IMR-90 (cell line): ENCODE data around the gene AQP12B. TPM values are rescaled to one million over a fixed set of nuclear protein-coding genes. Genes with fewer than 3 reads are reported as not detected.

Source experiments
- ATAC-seq: fragments of 200-7000 bp; cut with Tn5 transposase; 2 replicates; pipeline ENCODE4 v1.9.1; 2020; ENCODE audit warnings: low read depth, mild to moderate bottlenecking, moderate library complexity
- BruUV-seq: library from RNA; stranded (reverse); fragments of 400-500 nt; replicated peaks from 2 replicates; lab custom pipeline; 2021; lab: Mats Ljungman, UMichigan
- CTCF ChIA-PET: fragments of 300-600 bp; formaldehyde crosslinking; extraction: SDS; loops from one replicate; lab custom pipeline; 2021; ENCODE audit warnings: antibody characterized with exemption; lab: Yijun Ruan, JAX
- POLR2A ChIA-PET: fragments of 300-600 bp; sonication (Branson Sonifier 250); formaldehyde crosslinking; loops from one replicate; lab custom pipeline; 2022; ENCODE audit warnings: antibody characterized with exemption; ENCODE audit not compliant: unreplicated experiment; lab: Charles Lee
- DNase-seq: peaks from one replicate; pipeline ENCODE4 v3.0.0; 2013
- H2AFZ ChIP-seq: replicated peaks from 2 replicates; pipeline ENCODE3; 2013; ENCODE audit warnings: low read length, mild to moderate bottlenecking; ENCODE audit not compliant: poor library complexity
- H2AK5ac ChIP-seq: 2 replicates; pipeline ENCODE4 v1.6.1; 2013; ENCODE audit warnings: low read depth, low read length, inconsistent platforms
- H2AK9ac ChIP-seq: replicated peaks from 2 replicates; pipeline ENCODE3; 2013; ENCODE audit warnings: mild to moderate bottlenecking, low read depth, low read length, moderate library complexity; ENCODE audit not compliant: poor library complexity
- H2BK120ac ChIP-seq: 2 replicates; pipeline ENCODE4 v1.6.1; 2013; ENCODE audit warnings: low read depth, low read length, inconsistent platforms
- H2BK15ac ChIP-seq: 3 replicates; pipeline ENCODE4 v1.6.1; 2013; ENCODE audit warnings: low read depth, low read length, inconsistent platforms
- H2BK20ac ChIP-seq: 2 replicates; pipeline ENCODE4 v1.6.1; 2013; ENCODE audit warnings: low read depth, mild to moderate bottlenecking, inconsistent platforms, low read length, moderate library complexity
- H2BK5ac ChIP-seq: 2 replicates; pipeline ENCODE4 v1.6.1; 2013; ENCODE audit warnings: mild to moderate bottlenecking, low read depth, low read length, inconsistent platforms; ENCODE audit not compliant: poor library complexity, severe bottlenecking
- H3K14ac ChIP-seq: replicated peaks from 2 replicates; pipeline ENCODE4 v1.6.1; 2013; ENCODE audit warnings: low read depth, low read length, inconsistent platforms
- H3K18ac ChIP-seq: 2 replicates; pipeline ENCODE4 v1.6.1; 2013; ENCODE audit warnings: low read depth, low read length, control low read depth
- H3K23ac ChIP-seq: 2 replicates; pipeline ENCODE4 v1.6.1; 2013; ENCODE audit warnings: low read depth, low read length, inconsistent platforms
- H3K27ac ChIP-seq: 2 replicates; pipeline ENCODE4 v1.5.1; 2013; ENCODE audit warnings: mild to moderate bottlenecking, control low read depth, low read length; ENCODE audit not compliant: insufficient read depth
- H3K27me3 ChIP-seq: 2 replicates; pipeline ENCODE4 v1.6.1; 2013; ENCODE audit warnings: low read length; ENCODE audit not compliant: control insufficient read depth, insufficient read depth
- H3K36me3 ChIP-seq: 2 replicates; pipeline ENCODE4 v1.6.1; 2013; ENCODE audit warnings: low read length, mixed read lengths; ENCODE audit not compliant: control insufficient read depth, insufficient read depth
- H3K4ac ChIP-seq: 2 replicates; pipeline ENCODE4 v1.6.1; 2013; ENCODE audit warnings: low read depth, low read length, inconsistent platforms
- H3K4me1 ChIP-seq: 2 replicates; pipeline ENCODE4 v1.6.1; 2013; ENCODE audit warnings: low read length, mixed read lengths; ENCODE audit not compliant: control insufficient read depth, insufficient read depth
- H3K4me2 ChIP-seq: 2 replicates; pipeline ENCODE4 v1.6.1; 2013; ENCODE audit warnings: low read depth, mild to moderate bottlenecking, control low read depth, low read length, moderate library complexity
- H3K4me3 ChIP-seq: 2 replicates; pipeline ENCODE4 v1.5.1; 2013; ENCODE audit warnings: low read depth, mild to moderate bottlenecking, control low read depth, low read length, moderate library complexity; ENCODE audit not compliant: insufficient read depth
- H3K56ac ChIP-seq: 2 replicates; pipeline ENCODE4 v1.6.1; 2013; ENCODE audit warnings: low read length, inconsistent platforms; ENCODE audit not compliant: insufficient read depth; ENCODE audit errors: extremely low read depth
- H3K79me1 ChIP-seq, 2 experiments: 2 replicates each; pipeline ENCODE4 v1.6.1; 2013; ENCODE audit warnings: low read length in 2 of 2, inconsistent platforms in 1 of 2, low read depth in 1 of 2
- H3K9ac ChIP-seq: 2 replicates; pipeline ENCODE4 v1.6.1; 2013; ENCODE audit warnings: low read depth, low read length, control low read depth
- H3K9me1 ChIP-seq: 2 replicates; pipeline ENCODE4 v1.6.1; 2013; ENCODE audit warnings: low read length, inconsistent platforms; ENCODE audit not compliant: insufficient read depth
- H3K9me3 ChIP-seq: 2 replicates; pipeline ENCODE4 v1.6.1; 2013; ENCODE audit warnings: low read length; ENCODE audit not compliant: control insufficient read depth, insufficient read depth
- H4K20me1 ChIP-seq: 2 replicates; pipeline ENCODE4 v1.6.1; 2013; ENCODE audit warnings: low read length, inconsistent platforms; ENCODE audit not compliant: insufficient read depth
- H4K5ac ChIP-seq: 2 replicates; pipeline ENCODE4 v1.6.1; 2013; ENCODE audit warnings: mild to moderate bottlenecking, low read depth, low read length, control low read depth
- H4K8ac ChIP-seq, 2 experiments: 2 replicates each; pipeline ENCODE4 v1.6.1; 2013; ENCODE audit warnings: low read depth in 2 of 2, low read length in 2 of 2, control low read depth in 1 of 2, inconsistent platforms in 1 of 2
- H4K91ac ChIP-seq: 2 replicates; pipeline ENCODE4 v1.6.1; 2013; ENCODE audit warnings: low read depth, low read length, inconsistent platforms; ENCODE audit not compliant: insufficient read depth
- BHLHE40 ChIP-seq: fragments of 150-350 bp; IDR thresholded peaks from 2 replicates; pipeline ENCODE4 v1.6.1; 2016; ENCODE audit warnings: mild to moderate bottlenecking, low read depth, low read length
- MAFK ChIP-seq: IDR thresholded peaks from 2 replicates; pipeline ENCODE4 v1.6.1; 2012; ENCODE audit warnings: low read depth, low read length, improper control_type of control experiment
- MXI1 ChIP-seq: IDR thresholded peaks from 2 replicates; pipeline ENCODE4 v1.6.1; 2012; ENCODE audit warnings: low read depth, mild to moderate bottlenecking, low read length, moderate library complexity, borderline replicate concordance
- RCOR1 ChIP-seq: IDR thresholded peaks from 2 replicates; pipeline ENCODE4 v1.6.1; 2012; ENCODE audit warnings: mild to moderate bottlenecking, low read length, improper control_type of control experiment; ENCODE audit not compliant: insufficient replicate concordance
- RFX5 ChIP-seq: IDR thresholded peaks from 2 replicates; pipeline ENCODE4 v1.8.0; 2012; ENCODE audit warnings: low read depth, mild to moderate bottlenecking, low read length, moderate library complexity
- WGBS, 2 experiments: methylation state at CpG; one replicate each; pipeline versions ENCODE4 v1.1.5 to v1.1.7; 2013; ENCODE audit warnings: missing lambda C conversion rate in 2 of 2; ENCODE audit not compliant: insufficient read length in 1 of 2; ENCODE audit errors: extremely low coverage in 2 of 2; 5-methylcytosine and 5-hydroxymethylcytosine counted together
- dilution Hi-C: fragments of 300-500 bp; cut with HindIII; formaldehyde crosslinking; loops from one replicate; pipeline ENCODE4 v1.14.3; 2018; ENCODE audit warnings: low sequenced_read_pairs; ENCODE audit not compliant: unreplicated experiment
- in situ Hi-C: fragments of 300-500 bp; cut with MboI; formaldehyde crosslinking; loops from 3 replicates; pipeline ENCODE4 v1.14.3; 2019; ENCODE audit warnings: low sequenced_read_pairs, inconsistent platforms, mixed read lengths
- intact Hi-C: fragments of 100-400 bp; cut with micrococcal nuclease; formaldehyde crosslinking; loops from 2 replicates; pipeline ENCODE4 v1.10.0; 2022
- polyA plus RNA-seq, 3 experiments: library from polyadenylated mRNA; depleted of rRNA; stranded (reverse); fragments of >200 nt; gene quantifications; 2 replicates each; pipeline ENCODE4 v1.2.3, GENCODE V29; 2012; ENCODE audit warnings: low replicate concordance in 1 of 3
- total RNA-seq: library from RNA; depleted of rRNA; stranded (reverse); fragments of >200 nt; gene quantifications from 2 replicates; pipeline ENCODE4 v1.2.3, GENCODE V29; 2012
- TF ChIP-seq, protein P1 (sequence below): fragments of 150-350 bp; IDR thresholded peaks from 2 replicates; pipeline ENCODE4 v1.6.1; 2016; ENCODE audit warnings: low read depth, mild to moderate bottlenecking, low read length, moderate library complexity, borderline replicate concordance
- TF ChIP-seq, protein P2 (sequence below): fragments of 150-350 bp; IDR thresholded peaks from 2 replicates; pipeline ENCODE4 v1.6.1; 2017; ENCODE audit warnings: mild to moderate bottlenecking, antibody characterized with exemption, low read length, low read depth

Gene AQP12B
- total and polyA plus RNA-seq, 2 of the 4 experiments (the other 2 are of a cell fraction) = not detected

DNA sequence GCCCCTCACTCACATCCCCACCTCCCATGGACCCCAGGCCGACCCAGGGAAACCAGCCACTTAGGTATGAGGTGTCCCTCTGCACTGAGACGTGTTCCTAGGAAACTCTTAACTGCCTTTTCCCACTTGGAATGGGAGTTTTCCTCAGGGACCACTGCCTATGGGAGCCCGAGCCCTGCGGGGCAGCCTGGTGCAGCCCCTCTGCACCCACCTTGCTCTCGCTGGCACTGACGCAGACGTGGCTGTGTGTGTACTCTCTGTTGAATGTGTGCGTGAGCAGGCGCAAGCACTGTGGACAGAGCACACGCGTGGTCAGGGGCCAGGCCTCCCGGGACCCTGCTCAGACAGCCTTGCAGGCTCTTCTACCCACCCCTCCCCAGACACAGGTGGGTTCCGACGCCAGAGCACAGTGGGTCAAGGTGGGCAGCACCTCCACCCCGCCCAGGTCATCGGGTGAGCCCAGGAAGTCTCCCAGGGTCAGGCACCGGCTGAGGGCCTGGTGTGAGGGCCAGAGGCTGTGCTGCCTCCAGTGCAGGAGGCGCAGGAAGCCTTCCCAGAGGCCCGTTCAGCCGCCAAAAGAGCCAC is 39.0 kb upstream of the AQP12B start:
- dilution Hi-C loops (no loop called here), in situ Hi-C loops (no loop called here), intact Hi-C loops (no loop called here)
- Histone ChIP-seq H3K27me3 (peaks cover 22% of the 10 kb centered on the region; the same call in 1 of the 2 replicates), H3K14ac (no peak overlapping the region), H4K8ac (no peak overlapping the region), H2BK20ac (no peak overlapping the region), H4K91ac (no peak overlapping the region), H2AFZ (no peak overlapping the region), H3K79me1 (no peaks in the 10 kb centered on the region), H4K20me1 (no peaks in the 10 kb centered on the region), H2AK5ac (no peak overlapping the region), H3K9ac (no peak overlapping the region), H3K36me3 (no peaks in the 10 kb centered on the region), H3K4me1 (no peaks in the 10 kb centered on the region), H4K5ac (no peak overlapping the region), H3K4me2 (no peak overlapping the region), H3K4me3 (no peak overlapping the region), H3K9me1 (no peaks in the 10 kb centered on the region), H2BK120ac (no peak overlapping the region), H3K56ac (no peak overlapping the region), H2BK15ac (no peak overlapping the region), H2AK9ac (no peak overlapping the region), H3K9me3 (no peaks in the 10 kb centered on the region), H3K18ac (no peak overlapping the region), H3K27ac (no peak overlapping the region), H2BK5ac (no peak overlapping the region), H3K4ac (no peak overlapping the region), H3K23ac (no peak overlapping the region)
- 87% methylated on average over 3 of the region's 20 CpGs; no CpG with 5 or more reads in 1 of the 2 experiments for WGBS, 2 experiments
- POLR2A ChIA-PET = no interaction called here
- DNase-seq (no peak), ATAC-seq (no peak)
- no peak for TF ChIP-seq BHLHE40
- TF ChIP-seq RCOR1 = no peak
- no peak for TF ChIP-seq RFX5
- TF ChIP-seq, protein P1, sequence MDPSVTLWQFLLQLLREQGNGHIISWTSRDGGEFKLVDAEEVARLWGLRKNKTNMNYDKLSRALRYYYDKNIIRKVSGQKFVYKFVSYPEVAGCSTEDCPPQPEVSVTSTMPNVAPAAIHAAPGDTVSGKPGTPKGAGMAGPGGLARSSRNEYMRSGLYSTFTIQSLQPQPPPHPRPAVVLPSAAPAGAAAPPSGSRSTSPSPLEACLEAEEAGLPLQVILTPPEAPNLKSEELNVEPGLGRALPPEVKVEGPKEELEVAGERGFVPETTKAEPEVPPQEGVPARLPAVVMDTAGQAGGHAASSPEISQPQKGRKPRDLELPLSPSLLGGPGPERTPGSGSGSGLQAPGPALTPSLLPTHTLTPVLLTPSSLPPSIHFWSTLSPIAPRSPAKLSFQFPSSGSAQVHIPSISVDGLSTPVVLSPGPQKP = no peak
- TF ChIP-seq, protein P2, sequence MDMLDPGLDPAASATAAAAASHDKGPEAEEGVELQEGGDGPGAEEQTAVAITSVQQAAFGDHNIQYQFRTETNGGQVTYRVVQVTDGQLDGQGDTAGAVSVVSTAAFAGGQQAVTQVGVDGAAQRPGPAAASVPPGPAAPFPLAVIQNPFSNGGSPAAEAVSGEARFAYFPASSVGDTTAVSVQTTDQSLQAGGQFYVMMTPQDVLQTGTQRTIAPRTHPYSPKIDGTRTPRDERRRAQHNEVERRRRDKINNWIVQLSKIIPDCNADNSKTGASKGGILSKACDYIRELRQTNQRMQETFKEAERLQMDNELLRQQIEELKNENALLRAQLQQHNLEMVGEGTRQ = no peak
- no peak for TF ChIP-seq MAFK
- TF ChIP-seq MXI1 = no peak
- CTCF ChIA-PET = no interaction called here
- no TSS peak for BruUV-seq
